SW 1271 (cell line): ENCODE data around the gene RAE1.

Experiments used
- DNase-seq, 2 experiments: peaks; one replicate each; lab custom pipeline; 2025; lab: John Stamatoyannopoulos, UW

RAE1 gene

DNA sequence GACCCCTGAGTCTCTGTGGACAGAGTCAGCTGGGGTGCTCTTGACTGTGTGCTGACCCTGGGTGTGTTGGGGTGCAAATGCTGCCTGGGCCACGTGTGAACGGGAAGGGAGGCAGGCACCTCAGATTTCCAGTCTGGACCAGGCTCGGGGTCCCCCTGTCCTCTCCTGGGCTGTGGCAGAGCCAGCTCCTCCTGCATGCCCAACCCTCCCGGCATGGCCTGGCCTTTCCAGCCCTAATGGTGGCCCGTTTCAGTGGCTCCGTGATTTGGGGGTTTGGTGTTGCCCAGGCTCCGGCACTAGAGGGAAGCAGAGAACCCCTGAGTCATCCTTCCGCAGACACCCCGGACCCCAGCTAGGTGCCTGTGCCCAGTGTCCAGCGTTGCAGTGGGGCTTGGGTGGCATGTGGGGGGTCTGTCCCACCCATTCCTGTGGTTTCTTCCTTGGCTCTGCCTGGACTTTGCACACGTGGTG, 49.2 kb downstream of the RAE1 start:
- DNase-seq: no peak

DNA sequence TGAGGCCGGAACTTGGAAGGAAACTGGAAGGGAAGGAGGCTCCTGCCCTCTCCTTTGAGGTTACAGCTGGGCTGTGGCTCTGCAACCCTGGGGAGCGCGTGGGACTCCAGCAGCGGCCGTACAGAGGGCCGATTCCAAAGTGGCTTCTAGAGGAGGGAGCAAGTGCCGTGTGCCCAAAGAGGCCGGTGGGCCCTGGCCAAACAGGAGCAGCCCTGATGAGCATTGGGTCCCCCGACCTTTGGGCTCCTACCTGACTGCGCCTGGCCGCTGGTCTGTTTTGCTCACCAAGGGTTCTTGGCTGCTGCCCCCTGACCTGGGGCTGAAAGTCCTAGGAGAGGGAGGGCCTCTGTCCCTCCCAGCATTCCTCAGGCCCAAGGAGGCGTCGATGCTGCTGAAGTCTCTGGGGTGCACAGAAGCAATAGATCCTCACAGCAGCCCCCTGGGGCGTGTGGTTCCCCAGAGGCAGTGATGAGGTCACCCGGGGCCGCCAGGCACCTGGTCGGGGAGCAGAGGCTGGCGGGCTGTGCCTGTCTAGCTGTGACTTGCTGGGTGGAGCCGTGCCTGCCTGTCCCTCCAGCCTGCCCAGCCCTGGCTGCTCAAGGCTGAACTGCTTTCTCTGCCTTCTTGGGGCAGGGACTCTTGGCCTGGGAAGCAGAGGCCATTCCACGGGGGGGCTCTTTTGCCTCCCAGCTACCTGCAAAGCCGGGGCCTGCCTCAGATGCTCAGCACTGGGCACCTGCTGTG, 49.9 kb downstream of the RAE1 start:
- no peak for DNase-seq

DNA sequence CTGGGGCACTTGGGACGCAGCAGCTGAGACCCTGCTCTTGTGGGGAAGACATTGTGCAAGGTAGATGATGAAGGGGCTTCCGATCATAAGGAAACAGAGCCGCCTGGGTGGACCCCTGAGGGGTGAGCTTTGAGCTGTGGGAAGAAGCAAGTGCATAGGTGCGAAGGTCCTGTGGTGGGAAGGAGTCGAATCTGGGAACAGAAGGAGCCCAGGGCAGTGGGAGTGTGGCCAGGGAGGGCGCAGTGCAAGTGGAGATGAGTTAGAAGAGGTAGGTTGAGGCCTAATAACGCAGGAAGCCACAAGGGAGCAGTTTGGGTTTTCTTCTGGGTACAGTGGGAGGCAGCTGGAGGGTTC, 50.5 kb downstream of the RAE1 start:
- no peak for DNase-seq

DNA sequence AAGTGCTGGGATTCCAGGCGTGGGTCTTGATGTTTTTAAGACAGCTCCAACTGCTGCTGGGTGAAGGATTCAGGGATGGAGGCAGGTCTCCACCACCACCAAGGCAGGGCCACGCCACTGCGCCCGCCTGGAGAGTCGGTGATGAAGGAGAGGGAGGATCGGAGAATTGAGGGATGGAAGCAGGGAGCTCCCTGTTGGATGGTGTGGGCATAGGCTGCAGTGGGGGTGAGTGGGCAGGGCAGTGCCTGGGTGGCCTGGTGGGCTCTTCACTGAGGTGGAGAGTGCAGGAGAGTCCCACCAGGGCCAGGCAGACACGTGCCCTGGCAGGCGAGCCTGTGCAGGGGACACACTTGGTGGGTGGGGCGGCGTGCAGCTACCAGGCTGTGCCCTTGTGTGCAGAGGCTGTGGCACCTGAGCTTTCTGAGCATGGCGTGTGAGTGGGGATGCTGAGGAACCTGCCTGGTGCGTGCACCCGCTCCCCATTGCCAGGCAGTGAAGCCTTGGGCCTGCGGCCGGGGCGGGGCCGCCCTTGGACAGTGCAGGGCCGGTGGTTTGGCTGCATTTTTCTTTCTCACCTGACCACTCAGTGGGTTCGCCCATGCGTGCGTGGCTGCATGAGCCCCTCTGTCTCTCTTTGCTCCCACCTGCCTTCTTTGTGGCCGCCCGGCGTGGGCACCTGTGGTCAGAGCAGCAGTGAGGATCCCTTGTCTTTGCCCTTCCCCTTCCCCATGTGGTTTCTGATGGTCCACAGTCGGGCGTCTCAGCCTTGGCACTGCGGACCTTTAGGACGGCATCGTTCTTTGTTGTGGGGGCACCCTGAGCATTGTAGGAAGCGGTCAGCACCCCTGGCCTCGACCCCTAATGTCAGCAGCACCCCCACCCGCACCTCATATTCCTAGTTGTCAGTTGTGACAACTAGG, 51.4 kb downstream of the RAE1 start:
- no peak for DNase-seq

DNA sequence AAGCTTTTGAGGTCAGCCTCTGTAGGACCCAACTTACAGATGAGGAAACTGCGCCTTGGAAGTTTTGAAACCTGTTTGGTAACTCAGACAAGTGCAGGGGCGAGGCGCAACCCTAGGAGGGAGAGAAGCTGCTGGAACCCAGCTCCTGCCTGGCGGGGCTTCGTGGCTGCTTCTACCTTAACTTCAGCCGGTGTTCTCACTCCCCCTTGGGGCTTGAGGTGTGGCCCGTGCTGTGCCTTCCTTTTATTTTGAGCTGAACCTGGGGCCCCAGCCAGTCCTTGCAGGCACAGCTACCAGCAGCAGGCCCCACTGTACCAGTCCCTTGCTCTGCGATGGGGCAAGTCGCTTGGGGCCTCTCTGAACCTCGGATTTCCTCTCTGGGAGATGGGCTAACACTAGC, 52.2 kb downstream of the RAE1 start:
- no peak for DNase-seq

DNA sequence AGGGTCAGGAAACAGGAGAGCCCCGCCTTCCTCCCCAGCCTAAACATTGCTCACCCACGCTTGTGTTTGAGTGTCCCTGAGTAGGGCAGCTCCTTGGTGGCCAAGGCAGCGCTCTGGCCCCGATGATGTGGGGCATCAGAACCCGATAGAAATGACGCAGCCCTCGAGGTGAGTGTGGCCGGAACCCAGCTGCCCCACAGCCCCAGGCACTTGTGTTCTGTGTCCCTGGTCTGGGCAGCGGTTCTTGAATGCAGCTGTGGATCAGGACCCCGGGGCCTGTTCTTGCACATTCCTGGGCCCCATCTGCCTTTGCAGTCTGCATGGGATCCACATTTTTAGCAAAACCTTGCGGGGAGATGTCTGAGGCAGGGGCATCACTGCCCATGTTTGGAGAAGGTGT, 53.0 kb downstream of the RAE1 start:
- DNase-seq: no peak

DNA sequence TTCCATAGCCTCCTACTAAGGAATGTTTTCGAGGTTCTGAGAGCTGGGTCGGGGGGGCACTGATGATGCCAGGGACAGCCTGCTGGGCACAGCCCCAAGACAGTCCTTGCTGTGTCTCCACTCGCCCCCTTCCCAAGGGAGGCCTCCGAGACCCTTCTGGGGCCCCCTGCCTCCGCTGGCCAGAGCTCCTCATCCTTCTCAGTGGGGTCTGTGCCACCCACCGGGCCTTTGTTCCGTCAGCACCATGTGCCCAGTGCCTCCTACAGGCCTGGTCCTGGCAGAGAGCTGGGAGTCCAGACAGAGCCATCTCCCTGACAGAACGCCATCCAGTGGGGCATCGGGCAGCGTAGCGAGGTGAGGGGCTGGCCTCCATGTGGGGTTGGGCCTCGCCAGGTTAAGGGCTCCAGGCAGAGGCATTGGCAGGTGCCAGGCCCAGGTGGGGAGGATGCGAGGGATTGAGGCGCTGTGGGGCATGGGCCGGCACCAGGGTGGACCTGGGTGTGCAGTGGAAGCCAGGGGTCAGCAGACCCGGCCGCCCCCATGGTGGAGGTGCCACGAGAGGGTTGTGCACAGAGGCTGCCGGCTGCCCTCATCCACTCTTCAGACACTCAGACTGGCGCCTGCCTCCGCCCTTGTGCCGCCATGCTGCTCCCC, 53.5 kb downstream of the RAE1 start:
- no peak for DNase-seq

DNA sequence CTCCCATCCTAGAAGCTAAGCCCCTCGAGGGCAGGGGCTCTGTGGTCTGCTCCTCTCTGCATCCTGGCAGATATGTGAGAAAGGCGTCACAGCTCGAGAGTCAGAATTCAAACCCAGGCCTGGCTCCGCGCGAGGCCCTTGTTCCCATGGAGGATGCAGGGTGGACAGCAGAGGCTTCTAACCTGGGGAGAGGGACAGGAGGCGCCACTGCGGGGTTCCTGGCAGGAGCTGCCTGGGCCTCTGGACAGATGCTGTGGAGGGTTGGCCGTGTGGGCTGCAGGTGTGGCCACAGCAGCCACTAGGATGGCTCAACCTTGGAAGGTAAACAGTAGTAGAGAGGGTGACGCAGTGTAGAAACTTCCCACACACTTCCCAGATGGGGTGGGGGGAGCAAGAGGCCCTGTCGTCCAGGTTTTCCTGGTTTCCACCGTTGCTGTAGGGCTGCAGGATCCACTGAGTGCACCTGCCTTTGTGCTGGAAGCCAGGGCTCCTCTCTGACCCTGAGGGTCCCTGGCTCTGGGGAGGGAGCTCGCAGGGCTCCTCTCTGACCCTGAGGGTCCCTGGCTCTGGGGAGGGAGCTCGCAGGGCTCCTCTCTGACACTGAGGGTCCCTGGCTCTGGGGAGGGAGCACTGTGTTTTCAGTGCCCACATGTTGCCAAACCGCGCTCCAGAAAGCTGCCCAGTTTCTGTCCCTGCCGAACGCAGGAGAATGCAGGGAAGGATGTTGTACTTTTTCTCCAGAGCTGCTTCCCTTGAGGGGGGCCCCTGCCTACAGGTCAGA, 54.4 kb downstream of the RAE1 start:
- no peak for DNase-seq

DNA sequence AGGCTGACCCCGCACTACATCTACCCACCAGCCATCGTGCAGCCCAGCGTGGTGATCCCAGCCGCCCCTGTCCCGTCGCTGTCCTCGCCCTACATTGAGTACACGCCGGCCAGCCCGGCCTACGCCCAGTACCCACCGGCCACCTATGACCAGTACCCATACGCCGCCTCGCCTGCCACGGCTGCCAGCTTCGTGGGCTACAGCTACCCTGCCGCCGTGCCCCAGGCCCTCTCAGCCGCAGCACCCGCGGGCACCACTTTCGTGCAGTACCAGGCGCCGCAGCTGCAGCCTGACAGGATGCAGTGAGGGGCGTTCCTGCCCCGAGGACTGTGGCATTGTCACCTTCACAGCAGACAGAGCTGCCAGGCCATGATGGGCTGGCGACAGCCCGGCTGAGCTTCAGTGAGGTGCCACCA, 56.5 kb downstream of the RAE1 start:
- DNase-seq: no peak

DNA sequence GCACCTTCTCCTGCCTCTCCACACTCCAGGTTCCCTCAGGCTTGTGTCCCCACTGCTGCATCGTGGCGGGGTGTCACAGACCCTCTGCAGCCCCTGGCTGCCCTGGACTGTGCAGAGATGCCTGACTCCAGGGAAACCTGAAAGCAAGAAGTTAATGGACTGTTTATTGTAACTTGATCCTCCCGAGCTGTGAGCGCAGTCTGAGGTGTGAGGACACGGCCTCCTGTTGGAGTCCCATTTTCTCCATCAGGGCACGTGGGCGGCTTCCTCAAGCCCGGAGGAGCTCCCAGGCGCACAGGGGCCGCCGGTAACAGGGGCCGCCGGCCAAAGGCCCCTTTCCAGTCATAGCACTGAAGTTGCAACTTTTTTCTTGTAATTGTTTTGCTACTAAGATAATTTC, 57.1 kb downstream of the RAE1 start:
- no peak for DNase-seq

DNA sequence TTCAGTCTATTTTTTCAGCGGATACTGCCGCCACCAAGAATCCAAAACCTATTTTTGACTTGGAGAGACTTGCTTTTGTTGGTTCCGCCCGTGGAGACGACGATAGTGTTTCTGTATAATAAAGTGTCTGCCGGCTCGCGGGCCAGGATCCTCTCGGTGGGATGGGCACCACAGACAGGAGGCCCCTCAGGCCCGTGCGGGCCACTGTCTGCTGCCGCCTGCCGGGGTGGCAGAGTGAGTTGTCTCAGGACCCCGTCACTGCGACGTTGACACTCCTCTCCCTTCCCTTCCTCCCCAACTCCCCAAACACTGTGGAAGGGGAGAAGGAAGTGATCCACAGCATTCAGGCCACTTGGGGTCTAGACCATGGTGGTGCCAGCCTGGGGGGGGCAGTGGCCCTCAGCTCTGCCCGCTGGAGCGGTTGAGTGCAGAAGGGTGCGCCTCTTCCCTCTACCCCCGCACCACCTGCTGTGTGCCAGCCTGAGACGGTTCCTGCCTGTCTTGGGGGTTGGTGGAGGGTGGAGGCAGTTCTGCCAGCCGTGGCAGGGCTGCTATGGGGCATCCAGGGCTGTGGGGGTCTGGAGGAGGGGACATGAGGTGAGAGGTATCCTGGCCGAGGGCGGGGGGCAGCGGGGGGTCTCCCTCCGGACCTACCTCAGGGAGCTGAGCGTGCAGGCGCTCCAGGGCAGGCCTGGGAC, 57.6 kb downstream of the RAE1 start:
- no peak for DNase-seq

DNA sequence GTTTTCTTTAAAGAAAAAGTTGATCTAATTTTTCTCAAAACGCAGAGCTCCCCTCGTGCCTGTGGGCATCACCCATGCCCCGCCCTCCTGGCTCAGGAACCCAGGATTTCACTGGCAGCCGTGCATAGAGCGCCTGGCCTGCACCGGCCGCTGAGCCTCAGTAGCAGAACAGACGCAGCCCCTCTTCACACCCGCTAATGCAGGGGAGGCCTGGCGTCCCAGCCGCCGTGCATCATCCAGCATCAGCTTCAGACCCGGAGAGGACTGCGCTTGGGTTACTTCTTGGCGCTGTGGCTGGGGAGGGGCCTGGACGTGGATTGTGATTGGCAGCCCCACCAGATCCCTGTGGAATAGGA, 58.2 kb downstream of the RAE1 start:
- no peak for DNase-seq

DNA sequence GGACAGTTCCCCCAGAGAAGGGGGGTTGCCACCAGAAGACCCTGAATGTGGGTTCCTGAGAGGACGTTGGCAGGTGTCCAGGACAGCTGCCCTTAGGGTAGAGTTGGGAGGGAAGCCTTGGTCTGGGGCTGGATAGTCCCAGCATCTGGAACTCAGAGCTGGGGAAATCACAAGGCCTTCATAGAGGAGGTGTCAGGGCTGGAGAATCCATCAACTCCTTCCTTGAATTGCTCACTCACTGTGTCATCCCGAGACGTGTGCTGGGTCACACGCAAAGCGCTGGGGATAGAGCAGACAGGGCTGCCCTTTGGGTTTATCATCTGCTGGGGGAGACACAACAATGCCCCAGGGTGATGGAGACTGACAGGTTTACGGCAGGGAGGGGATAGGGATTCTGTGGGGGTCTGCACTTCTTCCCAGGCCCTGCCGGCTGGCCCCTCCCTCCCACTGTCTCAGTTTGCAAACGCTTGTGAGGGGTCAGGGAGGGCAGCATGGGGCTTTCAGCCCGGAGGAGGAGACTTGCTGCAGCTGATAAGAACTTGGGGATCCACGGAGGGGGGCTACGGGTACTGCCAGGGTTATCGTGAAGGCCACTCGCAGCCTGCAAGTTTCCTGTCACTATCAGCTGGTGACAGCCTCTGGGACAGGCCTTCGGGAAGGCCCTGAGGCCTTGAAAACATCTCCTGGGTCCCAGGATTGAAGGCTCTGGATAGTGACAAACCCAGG, 58.8 kb downstream of the RAE1 start:
- no peak for DNase-seq

DNA sequence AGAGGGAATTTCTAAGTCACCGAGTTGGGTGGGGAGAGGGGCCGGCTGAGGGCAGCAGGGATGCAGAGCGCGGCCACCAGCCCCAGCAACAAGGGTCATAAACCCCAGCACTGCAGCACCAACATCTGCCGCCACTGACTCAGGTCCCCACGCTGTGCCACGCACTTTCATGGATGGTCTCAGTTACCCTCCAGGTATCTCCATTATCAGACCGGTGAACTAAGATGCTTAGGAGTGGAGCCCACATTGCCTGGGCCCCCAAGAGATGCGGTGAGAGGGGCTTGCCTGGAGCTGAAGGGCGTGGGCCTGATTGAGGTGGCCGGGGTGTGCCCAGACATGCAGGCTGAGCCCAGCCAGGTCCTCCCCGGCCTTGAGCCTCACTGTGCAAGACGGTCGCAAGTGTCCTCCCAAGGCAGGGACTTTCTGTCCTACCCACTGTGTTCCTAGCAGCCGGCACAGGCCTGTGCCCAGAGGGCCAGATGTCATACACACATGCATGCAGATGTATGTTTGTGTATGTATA, 59.4 kb downstream of the RAE1 start:
- no peak for DNase-seq

DNA sequence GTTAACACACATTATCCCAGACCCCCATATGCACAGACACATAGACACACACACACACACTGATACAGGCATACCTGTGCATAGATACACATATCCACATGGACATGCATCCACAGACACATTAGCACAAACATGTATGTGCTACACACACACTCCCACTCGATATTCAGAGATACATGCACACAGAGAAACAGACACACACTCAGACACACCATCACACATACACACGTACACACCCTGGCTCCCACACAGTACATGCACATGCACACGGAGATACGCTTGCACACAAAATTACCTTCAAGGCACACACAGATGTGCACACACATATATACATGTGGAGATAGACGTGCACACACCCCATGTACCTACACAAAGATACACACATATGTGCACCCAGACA, 59.9 kb downstream of the RAE1 start:
- DNase-seq: no peak

DNA sequence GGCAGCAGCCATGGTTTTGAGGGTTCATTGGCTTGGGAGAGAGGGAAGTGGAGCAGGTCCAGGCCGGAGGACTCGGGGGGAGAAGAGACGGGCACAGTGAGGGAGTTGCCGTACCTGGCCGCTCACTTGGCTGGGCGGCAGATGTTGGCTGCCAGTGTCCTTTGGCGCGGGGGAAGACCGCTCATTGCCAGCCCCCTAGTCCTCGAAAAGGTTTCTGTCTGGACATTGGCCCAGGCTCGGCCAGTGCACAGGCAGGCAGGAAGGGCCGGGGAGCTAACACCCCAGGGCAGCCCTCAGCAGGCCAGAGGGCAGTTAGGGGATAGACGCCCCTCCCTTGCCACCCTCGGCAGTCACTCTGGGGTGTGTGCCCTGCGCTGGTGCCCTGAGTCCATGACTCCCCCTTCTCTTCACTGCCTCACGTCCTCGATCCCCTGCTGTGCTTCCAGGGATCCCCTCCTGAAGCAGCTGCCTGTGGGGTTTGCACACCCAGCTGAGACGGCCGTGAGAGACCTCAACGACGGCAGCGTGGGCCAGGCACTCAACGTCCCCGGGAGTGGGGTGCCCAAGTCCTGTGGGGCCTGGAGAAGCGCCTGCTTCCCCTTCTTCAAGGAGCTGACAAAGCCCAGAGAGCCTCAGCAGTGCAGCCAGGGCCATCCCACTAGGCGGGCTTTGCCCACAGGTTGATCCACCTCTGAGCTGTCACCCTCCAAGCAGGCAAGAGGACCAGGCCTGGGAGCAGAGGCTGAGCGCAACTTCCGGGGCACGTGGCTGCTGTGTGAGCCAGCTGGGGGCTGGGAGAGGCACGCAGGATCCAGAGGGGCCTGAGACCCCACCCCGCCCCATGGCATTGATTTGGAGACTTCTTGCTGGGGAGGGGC, 60.6 kb downstream of the RAE1 start:
- DNase-seq: no peak

DNA sequence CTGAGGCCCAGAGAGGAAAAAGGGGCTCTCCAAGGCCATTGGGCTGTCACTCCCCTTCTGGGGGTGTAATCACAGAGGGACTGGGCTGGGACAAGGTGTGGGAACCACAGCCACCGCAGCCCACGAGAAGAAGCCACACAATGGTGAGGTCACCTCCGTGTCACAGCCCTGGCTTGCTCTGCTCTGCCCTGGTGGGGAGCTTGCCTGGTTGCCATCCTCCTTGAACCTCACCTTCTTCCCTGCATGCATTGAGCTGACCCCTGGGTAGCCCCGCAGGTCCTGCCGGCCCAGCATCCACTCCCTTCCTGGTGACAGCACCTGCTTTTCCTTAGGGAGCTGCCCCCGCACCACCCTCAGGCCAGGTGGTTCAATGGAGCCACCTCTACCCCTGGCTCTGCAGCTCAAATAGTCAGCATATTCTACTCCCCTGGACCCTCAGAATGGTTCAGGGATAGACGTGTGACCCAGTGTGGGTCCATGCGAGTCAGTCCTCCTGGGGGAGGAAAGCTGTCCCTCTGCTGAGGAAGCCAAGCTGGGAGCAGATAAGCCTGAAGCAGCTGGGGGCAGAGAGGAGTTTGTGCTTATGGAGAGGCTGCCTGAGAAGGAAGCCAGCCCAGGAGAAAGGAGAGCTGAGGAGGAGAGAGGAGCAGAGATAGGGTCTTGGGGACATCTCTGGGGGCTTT, 61.4 kb downstream of the RAE1 start:
- no peak for DNase-seq

DNA sequence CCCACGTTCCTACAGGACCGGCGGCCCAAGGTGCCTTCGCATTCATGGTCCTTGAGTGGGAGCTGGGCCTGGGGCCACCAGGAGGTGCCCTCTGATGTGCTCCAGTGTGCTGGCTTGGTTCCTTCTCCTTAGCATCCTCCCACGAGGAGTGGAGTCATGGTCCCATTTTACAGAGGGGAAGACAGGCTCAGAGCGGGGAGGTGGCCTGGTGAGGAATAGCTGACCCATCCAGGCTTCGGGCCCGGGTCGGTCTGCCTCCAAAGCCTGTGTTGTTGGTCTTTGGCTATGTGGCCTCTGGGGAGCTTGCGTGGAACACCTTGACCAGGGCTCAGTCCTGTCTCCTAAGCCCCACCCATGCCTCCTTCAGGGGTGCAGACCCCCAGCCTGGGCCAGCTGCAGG, 62.9 kb downstream of the RAE1 start:
- DNase-seq: no peak
